Suppressor macrophage (primary cell): ENCODE data around the gene ANGPTL4.
"Not testable (repeated sequence)": the region's sequence is repeated elsewhere in the genome, so short reads cannot be mapped to it uniquely, and the experiment has no call there.

Experiments used
- DNase-seq, 4 experiments: peaks; one replicate each; pipeline ENCODE4 v3.0.0-alpha.2; 2020 to 2022

The ANGPTL4 gene

DNA sequence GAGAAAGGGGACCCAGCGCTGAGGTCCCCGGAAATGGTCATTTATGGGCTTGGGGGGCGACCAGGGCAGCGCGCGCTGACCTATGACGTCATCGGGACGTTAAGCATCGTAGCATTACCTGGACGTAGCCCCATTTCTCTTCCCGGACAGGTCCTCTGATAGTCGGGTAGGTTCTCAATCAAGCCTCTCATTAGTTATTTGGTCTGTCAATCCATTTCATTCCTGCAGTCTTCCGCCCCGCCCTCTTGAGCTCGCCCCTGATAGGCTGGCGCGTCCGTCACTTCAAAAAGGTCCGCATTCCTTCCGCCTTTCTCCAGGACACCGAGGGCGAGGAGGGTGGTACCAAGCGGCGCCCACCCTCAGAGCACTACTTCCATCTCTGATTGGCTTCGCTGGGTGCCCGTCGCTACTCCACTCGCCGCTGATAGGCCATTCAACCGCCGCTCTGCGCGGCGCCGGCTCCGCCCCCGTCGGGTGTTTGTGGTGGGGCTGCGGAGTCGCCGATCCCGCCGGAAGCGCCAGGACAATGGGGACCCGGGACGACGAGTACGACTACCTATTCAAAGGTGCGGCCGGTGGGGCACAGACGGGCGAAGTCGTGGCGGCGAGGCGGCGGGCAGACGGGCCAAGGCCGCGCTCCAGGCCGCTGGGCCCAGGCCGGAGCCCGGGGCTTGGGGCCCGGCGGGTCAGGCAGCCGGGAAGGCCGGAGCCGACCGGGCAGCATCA is 26.1 kb downstream of the ANGPTL4 start, which contains the start of gene RAB11B:
RAB11B (plus strand) TSS at position 470 of the 726 bp plus-strand sequence; CDS start at position 527, 57 bp downstream.
- DNase-seq, result peak; percentile 99 to 100 (median 99)

- DNase-seq, result peak; percentile 92 to 98 (median 96)
These were observed 26.6 kb downstream of the ANGPTL4 start for GRCh38 chr19:8390617-8390981.

GRCh38 chr19:8391198-8392016 is 27.5 kb downstream of the ANGPTL4 start:
- DNase-seq, result no peak

GRCh38 chr19:8392017-8392591 is 28.1 kb downstream of the ANGPTL4 start:
- no peak for DNase-seq

DNA sequence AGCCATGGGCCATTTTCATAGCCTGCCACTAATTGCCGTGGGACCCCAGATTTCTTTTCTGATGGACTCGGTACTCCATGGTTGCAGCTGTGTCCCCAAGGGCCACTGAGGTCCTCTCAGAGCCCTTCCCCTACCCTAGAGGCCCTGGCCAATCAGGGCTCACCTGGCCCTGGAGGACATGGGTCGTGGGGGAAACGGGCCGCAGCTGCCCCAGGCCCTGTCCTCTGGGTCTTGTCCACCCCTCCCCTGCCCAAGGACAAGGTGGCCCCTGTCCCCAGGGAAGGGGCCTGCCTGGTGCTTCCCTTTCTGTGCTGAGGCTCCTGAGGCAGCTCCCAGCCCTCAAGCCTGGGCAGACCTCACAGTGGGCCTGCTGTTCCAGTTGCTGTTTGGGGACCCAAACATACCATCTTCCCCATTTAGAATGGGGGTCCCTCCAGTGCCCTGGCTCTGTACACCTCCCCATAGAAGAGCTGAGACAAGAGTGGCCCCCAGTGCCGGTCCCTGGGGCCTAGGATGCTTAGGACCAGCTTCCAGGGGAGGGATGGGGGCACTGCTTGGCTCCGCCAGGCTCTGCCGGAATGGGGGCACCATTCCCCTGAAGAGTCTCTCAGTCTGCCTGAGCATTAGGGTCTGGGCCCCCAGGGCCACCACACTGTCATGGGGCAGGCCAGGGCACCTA is 29.4 kb downstream of the ANGPTL4 start:
- DNase-seq, result no peak

DNA sequence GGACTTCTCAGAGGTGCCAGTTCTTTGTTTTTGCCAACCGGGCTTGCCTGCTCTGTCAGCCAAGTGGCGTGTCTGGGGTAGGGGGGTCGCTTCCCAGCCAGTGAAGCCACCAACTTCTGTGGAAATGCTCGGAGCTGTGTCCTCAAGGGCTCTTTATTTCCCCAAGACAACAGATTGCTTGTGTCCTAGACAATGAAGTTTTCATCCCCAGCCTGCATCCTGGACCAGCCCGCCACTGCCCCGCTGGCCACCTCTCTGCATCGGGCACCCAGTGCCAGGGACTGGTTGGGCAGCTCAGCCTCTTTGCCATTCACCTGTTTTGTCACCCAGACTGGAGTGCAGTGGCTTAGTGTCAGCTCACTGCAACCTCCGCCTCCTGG is 29.9 kb downstream of the ANGPTL4 start:
- DNase-seq, result no peak

DNA sequence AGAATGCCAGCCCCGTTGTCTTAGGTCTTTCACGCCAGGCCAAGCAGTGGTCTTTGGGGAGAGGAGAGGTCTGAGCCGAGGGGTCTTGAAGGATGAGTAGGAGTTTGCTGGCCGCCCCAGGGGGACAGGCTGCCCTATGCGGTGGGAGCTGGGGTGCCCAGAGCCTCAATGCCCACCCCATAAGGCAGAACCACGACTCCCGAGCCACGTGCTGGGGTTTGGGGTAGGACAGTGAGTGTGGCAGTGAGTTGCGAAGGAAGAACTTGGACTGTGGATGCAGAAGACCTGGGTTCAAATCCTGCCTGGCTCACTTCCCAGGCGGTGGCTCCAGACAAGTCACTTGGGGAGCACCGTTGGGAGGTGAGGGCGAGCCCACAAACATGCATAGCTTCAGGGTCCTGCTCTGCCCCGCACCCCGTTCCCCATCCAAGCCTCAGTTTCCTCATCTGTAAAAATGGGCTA is 31.7 kb downstream of the ANGPTL4 start:
- no peak for DNase-seq

- DNase-seq, result no peak
These were observed 32.2 kb downstream of the ANGPTL4 start for GRCh38 chr19:8396185-8396562.

GRCh38 chr19:8396563-8397203 is 32.7 kb downstream of the ANGPTL4 start:
- DNase-seq, result peak; percentile 68 to 80 (median 75)

GRCh38 chr19:8397271-8397670 is 33.3 kb downstream of the ANGPTL4 start:
- no peak for DNase-seq

DNA sequence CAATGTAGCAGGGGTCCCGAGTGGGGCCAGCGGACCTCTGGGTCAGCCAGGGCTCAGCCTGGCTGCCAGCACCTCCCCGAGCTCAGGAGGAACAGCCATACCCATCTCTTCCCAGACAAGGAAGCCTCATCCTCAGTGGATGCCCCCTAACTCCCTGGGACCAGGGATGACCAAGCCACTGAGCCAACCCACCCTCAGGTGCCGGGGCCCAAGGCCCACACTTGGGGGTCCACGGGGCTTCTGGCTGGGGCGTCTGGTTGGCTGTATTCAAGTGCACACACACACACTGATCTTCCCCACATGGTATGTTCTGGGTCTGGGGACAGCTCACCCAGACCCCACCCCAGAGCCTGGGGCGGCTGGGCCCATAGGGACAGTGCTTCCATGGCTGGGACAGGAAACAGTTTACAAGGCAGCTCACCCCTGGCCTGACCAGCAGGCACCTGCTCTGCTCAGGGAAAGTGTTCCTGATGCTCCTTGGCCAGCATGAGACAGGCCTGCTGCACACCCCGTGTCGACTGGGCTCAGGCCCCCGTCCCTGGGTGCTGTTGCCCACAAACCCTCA is 33.9 kb downstream of the ANGPTL4 start:
- DNase-seq, result no peak

DNA sequence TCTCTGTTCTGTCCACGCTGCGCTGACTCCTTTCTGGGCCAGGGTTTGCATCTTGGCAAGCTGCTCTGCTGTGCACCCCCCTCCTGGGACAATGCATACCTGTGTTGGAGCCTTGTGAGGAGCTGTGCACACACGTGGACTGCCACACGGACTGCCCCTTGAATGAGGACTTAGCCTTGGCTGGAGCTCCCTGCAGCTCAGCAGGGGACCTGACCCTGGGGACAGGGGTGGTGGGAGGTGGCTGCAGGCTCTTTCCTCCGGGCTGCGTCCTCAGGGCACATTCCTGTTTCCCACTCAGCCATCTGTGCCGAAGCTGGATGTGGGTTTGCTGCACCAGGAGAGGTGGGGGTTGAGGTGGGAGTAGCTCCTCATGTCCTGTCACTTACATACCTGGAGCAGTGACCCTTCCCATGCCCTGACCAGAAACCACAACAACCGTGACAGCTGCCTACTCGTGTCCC is 34.4 kb downstream of the ANGPTL4 start:
- no peak for DNase-seq

GRCh38 chr19:8399681-8400188 is 35.8 kb downstream of the ANGPTL4 start:
- DNase-seq, result no peak

DNA sequence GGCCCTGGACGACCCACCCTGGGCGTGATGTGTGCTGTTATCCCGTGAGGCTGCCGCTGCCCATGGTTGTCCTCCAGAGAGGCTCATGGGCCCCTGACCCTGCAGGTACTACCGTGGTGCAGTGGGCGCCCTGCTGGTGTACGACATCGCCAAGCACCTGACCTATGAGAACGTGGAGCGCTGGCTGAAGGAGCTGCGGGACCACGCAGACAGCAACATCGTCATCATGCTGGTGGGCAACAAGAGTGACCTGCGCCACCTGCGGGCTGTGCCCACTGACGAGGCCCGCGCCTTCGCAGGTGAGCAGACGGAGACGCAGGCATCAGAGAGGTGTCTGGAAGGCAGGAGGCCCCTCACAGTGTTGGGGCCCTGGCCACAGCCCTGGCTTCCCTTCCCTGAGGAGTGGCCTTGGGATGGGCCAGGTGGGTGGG is 38.0 kb downstream of the ANGPTL4 start:
- DNase-seq, result no peak

GRCh38 chr19:8403098-8403819 is 39.3 kb downstream of the ANGPTL4 start:
- DNase-seq, result no peak

DNA sequence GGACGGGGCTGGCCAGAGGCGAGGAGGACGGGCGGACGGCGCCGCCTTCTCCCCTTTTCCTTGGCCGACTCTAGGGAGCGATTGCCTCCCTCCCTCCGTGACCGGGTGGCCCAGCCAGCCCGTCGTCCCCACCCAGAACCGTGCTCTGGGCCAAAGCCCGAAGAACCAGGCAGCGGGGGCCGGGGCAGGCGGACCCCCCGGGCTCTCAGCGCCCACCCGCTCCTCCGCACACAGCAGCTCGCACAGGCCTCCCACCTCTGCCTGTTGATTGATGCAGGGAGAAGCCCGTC is 39.8 kb downstream of the ANGPTL4 start:
- DNase-seq, result no peak

GRCh38 chr19:8404391-8405151 is 40.6 kb downstream of the ANGPTL4 start:
- DNase-seq, result no peak

- DNase-seq, result not testable (repeated sequence)
These were observed 46.8 kb downstream of the ANGPTL4 start for GRCh38 chr19:8410718-8411117.

DNA sequence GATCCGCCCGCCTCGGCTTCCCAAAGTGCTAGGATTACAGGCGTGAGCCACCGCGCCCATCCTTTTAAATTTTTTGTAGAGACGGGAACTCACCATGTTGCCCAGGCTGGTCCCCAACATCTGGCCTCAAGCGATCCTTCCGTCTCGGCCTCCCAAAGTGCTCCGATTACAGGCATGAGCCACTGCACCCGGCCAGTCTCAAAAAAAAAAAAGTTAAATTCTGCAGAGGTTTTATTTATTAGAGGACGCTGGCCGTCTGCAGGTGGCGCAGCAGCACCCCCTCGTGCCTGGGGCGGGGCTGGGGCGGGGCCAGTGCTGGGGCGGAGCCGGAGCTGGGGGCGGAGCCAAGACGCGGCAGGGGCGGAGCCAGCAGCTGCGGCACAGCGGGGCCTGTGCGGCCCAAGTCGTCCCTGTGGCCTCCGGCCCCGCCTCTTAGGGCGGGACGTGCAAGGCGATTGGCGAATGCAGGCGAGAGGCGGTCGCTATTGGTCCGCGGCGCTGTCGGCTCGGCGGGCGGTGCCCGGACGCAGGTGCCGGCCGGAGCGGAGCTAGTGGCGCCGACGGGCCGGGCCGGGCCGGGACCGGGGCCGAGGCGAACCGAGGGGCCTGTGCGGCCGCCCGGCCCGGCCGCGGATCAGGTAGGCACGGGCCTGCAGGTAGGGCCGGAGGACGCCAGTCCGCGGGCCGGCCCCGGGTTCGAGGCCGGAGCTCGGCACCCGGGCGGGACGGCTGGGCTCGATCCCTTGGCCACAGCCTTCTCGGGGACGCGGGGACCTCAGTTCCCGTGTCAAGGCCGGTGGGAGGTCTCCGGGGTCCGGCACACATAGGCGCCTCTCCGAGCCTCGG is 49.1 kb downstream of the ANGPTL4 start, which contains the start of gene MARCHF2:
MARCHF2 (plus strand) TSS at position 523 of the 846 bp plus-strand sequence. CDS start 8,536 bp downstream, outside the sequence.
- DNase-seq, result peak; percentile 99
